H9 (cell line): ENCODE results near the gene RALGPS2. TPM values are rescaled to one million over a fixed set of nuclear protein-coding genes. Genes with fewer than 3 reads are reported as not detected.

ENCODE experiments used
- DNase-seq: peaks from one replicate; pipeline ENCODE4 v3.0.0-alpha.2; 2017
- H2AFZ ChIP-seq: one replicate; pipeline ENCODE4 v1.6.1; 2013; ENCODE audit warnings: mild to moderate bottlenecking, low read length, control low read depth, moderate library complexity
- H2AK5ac ChIP-seq: 2 replicates; pipeline ENCODE4 v1.6.1; 2013; ENCODE audit warnings: low read length, control low read depth, mixed read lengths; ENCODE audit not compliant: insufficient read length
- H2BK120ac ChIP-seq: one replicate; pipeline ENCODE4 v1.6.1; 2013; ENCODE audit warnings: low read depth, mild to moderate bottlenecking, low read length, control low read depth, inconsistent platforms; ENCODE audit not compliant: poor library complexity, severe bottlenecking
- H2BK12ac ChIP-seq: 2 replicates; pipeline ENCODE4 v1.6.1; 2013; ENCODE audit warnings: low read length, control low read depth, mixed read lengths, low read depth; ENCODE audit not compliant: insufficient read length
- H2BK15ac ChIP-seq: 2 replicates; pipeline ENCODE4 v1.6.1; 2013; ENCODE audit warnings: low read depth, low read length, control low read depth
- H2BK20ac ChIP-seq: one replicate; pipeline ENCODE4 v1.6.1; 2013; ENCODE audit warnings: low read depth, mild to moderate bottlenecking, low read length, control low read depth, inconsistent platforms; ENCODE audit not compliant: poor library complexity, severe bottlenecking
- H2BK5ac ChIP-seq: 2 replicates; pipeline ENCODE4 v1.6.1; 2013; ENCODE audit warnings: low read length, control low read depth, mixed read lengths; ENCODE audit not compliant: insufficient read length
- H3K14ac ChIP-seq: 2 replicates; pipeline ENCODE4 v1.6.1; 2013; ENCODE audit warnings: low read length, control low read depth; ENCODE audit not compliant: insufficient read depth
- H3K18ac ChIP-seq: 2 replicates; pipeline ENCODE4 v1.6.1; 2013; ENCODE audit warnings: low read depth, mild to moderate bottlenecking, mixed read lengths, low read length, control low read depth; ENCODE audit not compliant: insufficient read length
- H3K23ac ChIP-seq: 2 replicates; pipeline ENCODE4 v1.6.1; 2013; ENCODE audit warnings: low read length, control low read depth, mixed read lengths, low read depth; ENCODE audit not compliant: insufficient read length
- H3K23me2 ChIP-seq: 2 replicates; pipeline ENCODE4 v1.6.1; 2013; ENCODE audit warnings: low read depth, mild to moderate bottlenecking, mixed read lengths, low read length, control low read depth; ENCODE audit not compliant: insufficient read length, poor library complexity, severe bottlenecking
- H3K27ac ChIP-seq: 2 replicates; pipeline ENCODE4 v1.5.1; 2013; ENCODE audit warnings: low read length, control low read depth, mixed read lengths, low read depth; ENCODE audit not compliant: insufficient read length
- H3K27me3 ChIP-seq: 2 replicates; pipeline ENCODE4 v1.6.1; 2013; ENCODE audit warnings: low read length, control low read depth, inconsistent platforms; ENCODE audit not compliant: insufficient read depth
- H3K4ac ChIP-seq: 2 replicates; pipeline ENCODE4 v1.6.1; 2013; ENCODE audit warnings: low read depth, mild to moderate bottlenecking, control low read depth, inconsistent platforms, low read length, moderate library complexity
- H3K4me1 ChIP-seq: 2 replicates; pipeline ENCODE4 v1.6.1; 2013; ENCODE audit warnings: low read length, control low read depth, inconsistent platforms; ENCODE audit not compliant: insufficient read depth
- H3K4me2 ChIP-seq: 2 replicates; pipeline ENCODE4 v1.6.1; 2013; ENCODE audit warnings: low read length, control low read depth, mixed read lengths; ENCODE audit not compliant: insufficient read length, insufficient read depth
- H3K56ac ChIP-seq: 2 replicates; pipeline ENCODE4 v1.6.1; 2013; ENCODE audit warnings: low read depth, mild to moderate bottlenecking, mixed read lengths, low read length, control low read depth; ENCODE audit not compliant: insufficient read length
- H3K79me1 ChIP-seq: 2 replicates; pipeline ENCODE4 v1.6.1; 2013; ENCODE audit warnings: low read depth, mild to moderate bottlenecking, moderate library complexity, low read length, control low read depth, inconsistent platforms; ENCODE audit not compliant: insufficient read depth, poor library complexity, severe bottlenecking
- H3K79me2 ChIP-seq: 2 replicates; pipeline ENCODE4 v1.6.1; 2013; ENCODE audit warnings: low read length, control low read depth, inconsistent platforms; ENCODE audit not compliant: insufficient read depth
- H3K9ac ChIP-seq: 2 replicates; pipeline ENCODE4 v1.6.1; 2013; ENCODE audit warnings: low read length, control low read depth, mixed read lengths; ENCODE audit not compliant: insufficient read length; ENCODE audit errors: extremely low read depth
- H3K9me3 ChIP-seq: one replicate; pipeline ENCODE4 v1.6.1; 2013; ENCODE audit warnings: low read depth, low read length, inconsistent platforms; ENCODE audit not compliant: control insufficient read depth
- H3T11ph ChIP-seq: one replicate; pipeline ENCODE4 v1.6.1; 2013; ENCODE audit warnings: mild to moderate bottlenecking, low read length, control low read depth, inconsistent platforms
- H4K20me1 ChIP-seq: one replicate; pipeline ENCODE4 v1.6.1; 2013; ENCODE audit not compliant: control insufficient read depth, insufficient read length, insufficient read depth
- H4K5ac ChIP-seq: 2 replicates; pipeline ENCODE4 v1.6.1; 2013; ENCODE audit warnings: low read depth, mild to moderate bottlenecking, mixed read lengths, low read length, control low read depth; ENCODE audit not compliant: insufficient read length
- H4K8ac ChIP-seq: replicated peaks from 2 replicates; pipeline ENCODE4 v1.6.1; 2013; ENCODE audit warnings: low read length, control low read depth, mixed read lengths, low read depth; ENCODE audit not compliant: insufficient read length
- H4K91ac ChIP-seq: 2 replicates; pipeline ENCODE4 v1.6.1; 2013; ENCODE audit warnings: low read depth, mild to moderate bottlenecking, moderate library complexity, mixed read lengths, low read length, control low read depth; ENCODE audit not compliant: insufficient read length
- H3K27ac Mint-ChIP-seq, 3 experiments: 2 replicates in 2 of 3; 3 replicates in 1 of 3; pipeline ENCODE4 v1.8.0; 2020 to 2021; ENCODE audit warnings: mixed read lengths in 3 of 3, mild to moderate bottlenecking in 1 of 3, moderate library complexity in 1 of 3
- H3K27me3 Mint-ChIP-seq: 2 replicates; pipeline ENCODE4 v1.8.0; 2021; ENCODE audit warnings: low read depth, mild to moderate bottlenecking, moderate library complexity, mixed read lengths
- H3K36me3 Mint-ChIP-seq, 3 experiments: 2 replicates in 2 of 3; 3 replicates in 1 of 3; pipeline ENCODE4 v1.8.0; 2020 to 2021; ENCODE audit warnings: low read depth in 3 of 3, mixed read lengths in 3 of 3; ENCODE audit not compliant: insufficient read depth in 1 of 3
- H3K4me1 Mint-ChIP-seq, 2 experiments: 2 replicates each; pipeline ENCODE4 v1.8.0; 2020; ENCODE audit warnings: mixed read lengths in 2 of 2
- H3K4me3 Mint-ChIP-seq, 2 experiments: 2 replicates in 1 of 2; 3 replicates in 1 of 2; pipeline ENCODE4 v1.8.0; 2020 to 2021; ENCODE audit warnings: mild to moderate bottlenecking in 2 of 2, mixed read lengths in 2 of 2, moderate library complexity in 1 of 2
- H3K9me3 Mint-ChIP-seq, 2 experiments: 2 replicates in 1 of 2; 3 replicates in 1 of 2; pipeline ENCODE4 v1.8.0; 2020; ENCODE audit warnings: mild to moderate bottlenecking in 2 of 2, mixed read lengths in 2 of 2, moderate library complexity in 1 of 2
- WGBS: extraction: QIAGEN DNeasy Blood & Tissue Kit; methylation state at CpG from one replicate; pipeline ENCODE4 v1.1.7; 2013; ENCODE audit warnings: missing lambda C conversion rate, low lambda C conversion rate, mixed read lengths; ENCODE audit not compliant: insufficient read length; ENCODE audit errors: extremely low coverage; 5-methylcytosine and 5-hydroxymethylcytosine counted together
- total RNA-seq: library from RNA; stranded (reverse); gene quantifications from 2 replicates; pipeline ENCODE4 v1.2.1, GENCODE V29; 2021
- TF ChIP-seq, protein P1 (sequence below): fragments of 200-600 bp; sonication (generic); conservative IDR thresholded peaks from 3 replicates; pipeline ENCODE4 v1.8.0; 2021; ENCODE audit warnings: antibody characterized with exemption, mild to moderate bottlenecking

The RALGPS2 gene
- total RNA-seq, 1 experiment from 2014 or later = 32.6 TPM

DNA sequence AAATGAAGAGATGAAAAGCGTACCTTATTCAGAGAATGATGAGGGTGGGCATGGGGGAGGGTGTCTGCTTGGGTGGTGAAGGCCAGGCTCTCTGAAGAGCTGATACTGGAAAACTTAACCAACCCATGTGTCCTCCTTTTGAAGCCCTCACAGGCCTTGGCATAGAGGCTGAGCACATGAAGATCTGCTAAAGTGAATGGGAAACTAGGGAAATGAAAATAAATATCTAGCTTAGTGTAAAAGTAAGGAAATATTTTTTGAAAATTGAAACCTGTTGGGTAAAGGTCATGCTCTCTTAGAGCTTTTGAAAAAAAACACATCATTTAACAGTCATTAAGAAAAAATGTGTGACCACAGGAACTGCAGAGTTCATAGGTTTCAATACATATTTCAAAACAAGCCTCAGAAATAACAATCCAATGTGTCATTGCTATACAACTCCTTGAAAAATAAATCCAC, 40.5 kb upstream of the RALGPS2 start:
- Histone ChIP-seq H3K23me2 (no peaks in the 10 kb centered on the region), H3K9me3 (no peaks in the 10 kb centered on the region), H2AK5ac (no peak overlapping the region), H3K79me1 (no peaks in the 10 kb centered on the region), H3K14ac (no peak overlapping the region), H2BK15ac (no peak overlapping the region), H4K5ac (no peak overlapping the region), H2AFZ (no peak overlapping the region), H3K9ac (no peak overlapping the region), H3K18ac (no peak overlapping the region), H4K8ac (no peak overlapping the region), H3K56ac (no peak overlapping the region), H2BK20ac (no peak overlapping the region), H3K27me3 (no peaks in the 10 kb centered on the region), H3K4me2 (no peak overlapping the region), H3K4me1 (no peaks in the 10 kb centered on the region), H2BK12ac (no peak overlapping the region), H3K27ac (no peak overlapping the region), H2BK120ac (no peak overlapping the region), H4K20me1 (no peaks in the 10 kb centered on the region), H3T11ph (no peak overlapping the region), H3K79me2 (no peaks in the 10 kb centered on the region), H3K4ac (no peak overlapping the region), H4K91ac (no peak overlapping the region), H2BK5ac (no peak overlapping the region), H3K23ac (no peak overlapping the region)
- Mint-ChIP-seq H3K36me3 (no peaks in the 10 kb centered on the region), H3K27me3 (no peaks in the 10 kb centered on the region; the same call in 1 of the 2 replicates), H3K9me3 (no peaks in the 10 kb centered on the region), H3K4me3 (no peak overlapping the region), H3K27ac (no peak overlapping the region), H3K4me1 (no peaks in the 10 kb centered on the region)
- no peak for DNase-seq
- WGBS = no CpG with 5 or more reads among the region's 1 CpG
- TF ChIP-seq, protein P1, sequence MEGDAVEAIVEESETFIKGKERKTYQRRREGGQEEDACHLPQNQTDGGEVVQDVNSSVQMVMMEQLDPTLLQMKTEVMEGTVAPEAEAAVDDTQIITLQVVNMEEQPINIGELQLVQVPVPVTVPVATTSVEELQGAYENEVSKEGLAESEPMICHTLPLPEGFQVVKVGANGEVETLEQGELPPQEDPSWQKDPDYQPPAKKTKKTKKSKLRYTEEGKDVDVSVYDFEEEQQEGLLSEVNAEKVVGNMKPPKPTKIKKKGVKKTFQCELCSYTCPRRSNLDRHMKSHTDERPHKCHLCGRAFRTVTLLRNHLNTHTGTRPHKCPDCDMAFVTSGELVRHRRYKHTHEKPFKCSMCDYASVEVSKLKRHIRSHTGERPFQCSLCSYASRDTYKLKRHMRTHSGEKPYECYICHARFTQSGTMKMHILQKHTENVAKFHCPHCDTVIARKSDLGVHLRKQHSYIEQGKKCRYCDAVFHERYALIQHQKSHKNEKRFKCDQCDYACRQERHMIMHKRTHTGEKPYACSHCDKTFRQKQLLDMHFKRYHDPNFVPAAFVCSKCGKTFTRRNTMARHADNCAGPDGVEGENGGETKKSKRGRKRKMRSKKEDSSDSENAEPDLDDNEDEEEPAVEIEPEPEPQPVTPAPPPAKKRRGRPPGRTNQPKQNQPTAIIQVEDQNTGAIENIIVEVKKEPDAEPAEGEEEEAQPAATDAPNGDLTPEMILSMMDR = no peak
